ENCODE measurements around the gene ASCC1.

Gene ASCC1

DNA sequence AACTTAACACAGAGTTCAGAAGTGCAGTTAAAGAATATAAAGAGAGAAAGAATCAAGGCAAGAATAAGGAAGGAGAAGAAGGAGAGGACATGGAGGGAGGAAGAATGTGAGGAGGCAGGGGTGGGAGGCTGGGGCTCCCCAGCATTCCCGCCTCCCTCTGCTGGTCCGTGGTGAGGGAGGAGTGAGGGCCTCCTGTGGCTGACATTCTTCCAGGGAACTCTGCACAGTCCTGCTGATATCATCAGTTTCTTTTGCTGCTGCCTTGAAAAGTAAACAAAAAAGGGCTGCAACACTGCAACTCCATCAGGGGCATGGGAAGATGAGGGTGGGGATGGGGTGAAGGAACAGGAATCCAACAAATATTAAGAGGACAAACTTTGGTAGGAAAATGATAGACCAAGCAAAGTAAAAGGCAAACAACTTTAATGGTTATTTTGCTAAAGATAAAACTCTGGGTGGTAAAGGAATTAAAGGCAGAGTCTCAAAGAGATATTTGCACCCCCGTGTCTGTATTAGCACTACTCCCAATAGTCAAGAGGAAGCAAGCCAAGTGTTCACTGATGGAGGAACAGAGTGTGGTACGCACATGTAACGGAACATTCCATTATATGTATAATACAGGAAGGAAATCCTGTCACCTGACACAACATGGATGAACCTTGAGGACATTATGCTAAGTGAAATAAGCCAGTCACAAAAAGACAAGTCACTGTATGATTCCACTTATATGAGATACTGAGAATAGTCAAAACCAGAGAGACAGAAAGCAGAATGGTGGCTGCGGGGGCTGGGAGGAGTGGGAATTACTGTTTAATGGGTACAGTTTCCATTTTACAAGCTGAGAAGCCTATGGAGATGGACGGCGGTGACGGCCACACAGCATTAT is 119.7 kb downstream of the ASCC1 start:
- Histone ChIP-seq H3K9me3 (ENCODE audit: control insufficient read depth in 1 of 2, low read length in 2 of 2) (no peaks in the 10 kb centered on the region), H3K4me1 (ENCODE audit: control insufficient read depth in 1 of 2, insufficient read depth in 2 of 2, low read length in 2 of 2) (peaks cover 16 to 39% of the 10 kb centered on the region in 2 donors), H3K9ac (ENCODE audit: low read depth in 1 of 2, low read length in 2 of 2) (no peak overlapping the region), H3K4me3 (ENCODE audit: low read depth in 1 of 2, low read length in 2 of 2) (no peak overlapping the region), H3K36me3 (ENCODE audit: control insufficient read depth in 1 of 2, insufficient read depth in 2 of 2, low read length in 2 of 2) (peaks cover 0 to 12% of the 10 kb centered on the region in 2 donors), H3K27ac (ENCODE audit: low read depth, low read length) (no peak overlapping the region), H3K27me3 (ENCODE audit: control insufficient read depth in 1 of 2, insufficient read depth in 2 of 2, low read length in 2 of 2) (no peaks in the 10 kb centered on the region)

GRCh38 chr10:72095195-72095594 is 120.9 kb downstream of the ASCC1 start:
- Histone ChIP-seq H3K27ac (ENCODE audit: low read depth, low read length) (no peak overlapping the region), H3K4me1 (ENCODE audit: control insufficient read depth in 1 of 2, insufficient read depth in 2 of 2, low read length in 2 of 2) (peaks cover 16 to 32% of the 10 kb centered on the region in 2 donors), H3K36me3 (ENCODE audit: control insufficient read depth in 1 of 2, insufficient read depth in 2 of 2, low read length in 2 of 2) (peaks cover 0 to 7% of the 10 kb centered on the region in 2 donors), H3K9ac (ENCODE audit: low read depth in 1 of 2, low read length in 2 of 2) (no peak overlapping the region), H3K27me3 (ENCODE audit: control insufficient read depth in 1 of 2, insufficient read depth in 2 of 2, low read length in 2 of 2) (no peaks in the 10 kb centered on the region), H3K9me3 (ENCODE audit: control insufficient read depth in 1 of 2, low read length in 2 of 2) (no peaks in the 10 kb centered on the region), H3K4me3 (ENCODE audit: low read depth in 1 of 2, low read length in 2 of 2) (no peak overlapping the region)

- Histone ChIP-seq H3K27ac (ENCODE audit: low read depth, low read length) (no peak overlapping the region), H3K27me3 (ENCODE audit: control insufficient read depth in 1 of 2, insufficient read depth in 2 of 2, low read length in 2 of 2) (no peaks in the 10 kb centered on the region), H3K36me3 (ENCODE audit: control insufficient read depth in 1 of 2, insufficient read depth in 2 of 2, low read length in 2 of 2) (peaks cover 0 to 7% of the 10 kb centered on the region in 2 donors), H3K4me1 (ENCODE audit: control insufficient read depth in 1 of 2, insufficient read depth in 2 of 2, low read length in 2 of 2) (peaks cover 16 to 33% of the 10 kb centered on the region in 2 donors), H3K9ac (ENCODE audit: low read depth in 1 of 2, low read length in 2 of 2) (no peak overlapping the region), H3K4me3 (ENCODE audit: low read depth in 1 of 2, low read length in 2 of 2) (no peak overlapping the region), H3K9me3 (ENCODE audit: control insufficient read depth in 1 of 2, low read length in 2 of 2) (no peaks in the 10 kb centered on the region)
Observed at GRCh38 chr10:72094574-72094973, 121.5 kb downstream of the ASCC1 start.

- Histone ChIP-seq H3K4me1 (ENCODE audit: control insufficient read depth in 1 of 2, insufficient read depth in 2 of 2, low read length in 2 of 2) (peaks cover 14 to 33% of the 10 kb centered on the region in 2 donors), H3K9ac (ENCODE audit: low read depth in 1 of 2, low read length in 2 of 2) (no peak overlapping the region), H3K27ac (ENCODE audit: low read depth, low read length) (no peak overlapping the region), H3K9me3 (ENCODE audit: control insufficient read depth in 1 of 2, low read length in 2 of 2) (no peaks in the 10 kb centered on the region), H3K27me3 (ENCODE audit: control insufficient read depth in 1 of 2, insufficient read depth in 2 of 2, low read length in 2 of 2) (peaks cover 6% of the 10 kb centered on the region in 2 donors), H3K4me3 (ENCODE audit: low read depth in 1 of 2, low read length in 2 of 2) (no peak overlapping the region), H3K36me3 (ENCODE audit: control insufficient read depth in 1 of 2, insufficient read depth in 2 of 2, low read length in 2 of 2) (peaks cover 0 to 7% of the 10 kb centered on the region in 2 donors)
Observed at GRCh38 chr10:72093450-72093849, 122.6 kb downstream of the ASCC1 start.

- H3K4me1 ChIP-seq (ENCODE audit: control insufficient read depth in 1 of 2, insufficient read depth in 2 of 2, low read length in 2 of 2): peaks cover 13 to 38% of the 10 kb centered on the region in 2 donors
- H3K9ac ChIP-seq (ENCODE audit: low read depth in 1 of 2, low read length in 2 of 2): no peak overlapping the region
- H3K27me3 ChIP-seq (ENCODE audit: control insufficient read depth in 1 of 2, insufficient read depth in 2 of 2, low read length in 2 of 2): peaks cover 10 to 11% of the 10 kb centered on the region in 2 donors
- no peak overlapping the region for H3K27ac ChIP-seq (ENCODE audit: low read depth, low read length)
- H3K4me3 ChIP-seq (ENCODE audit: low read depth in 1 of 2, low read length in 2 of 2): no peak overlapping the region
- peaks cover 0 to 7% of the 10 kb centered on the region in 2 donors for H3K36me3 ChIP-seq (ENCODE audit: control insufficient read depth in 1 of 2, insufficient read depth in 2 of 2, low read length in 2 of 2)
- H3K9me3 ChIP-seq (ENCODE audit: control insufficient read depth in 1 of 2, low read length in 2 of 2): no peaks in the 10 kb centered on the region
Observed at GRCh38 chr10:72092987-72093386, 123.1 kb downstream of the ASCC1 start.

GRCh38 chr10:72092171-72092924 is 123.7 kb downstream of the ASCC1 start:
- Histone ChIP-seq H3K4me3 (ENCODE audit: low read depth in 1 of 2, low read length in 2 of 2) (no peak overlapping the region), H3K36me3 (ENCODE audit: control insufficient read depth in 1 of 2, insufficient read depth in 2 of 2, low read length in 2 of 2) (peaks cover 0 to 7% of the 10 kb centered on the region in 2 donors), H3K4me1 (ENCODE audit: control insufficient read depth in 1 of 2, insufficient read depth in 2 of 2, low read length in 2 of 2) (peaks cover 17 to 36% of the 10 kb centered on the region in 2 donors), H3K9me3 (ENCODE audit: control insufficient read depth in 1 of 2, low read length in 2 of 2) (no peaks in the 10 kb centered on the region), H3K27ac (ENCODE audit: low read depth, low read length) (no peak overlapping the region), H3K9ac (ENCODE audit: low read depth in 1 of 2, low read length in 2 of 2) (no peak overlapping the region), H3K27me3 (ENCODE audit: control insufficient read depth in 1 of 2, insufficient read depth in 2 of 2, low read length in 2 of 2) (peaks cover 13 to 15% of the 10 kb centered on the region in 2 donors)

DNA sequence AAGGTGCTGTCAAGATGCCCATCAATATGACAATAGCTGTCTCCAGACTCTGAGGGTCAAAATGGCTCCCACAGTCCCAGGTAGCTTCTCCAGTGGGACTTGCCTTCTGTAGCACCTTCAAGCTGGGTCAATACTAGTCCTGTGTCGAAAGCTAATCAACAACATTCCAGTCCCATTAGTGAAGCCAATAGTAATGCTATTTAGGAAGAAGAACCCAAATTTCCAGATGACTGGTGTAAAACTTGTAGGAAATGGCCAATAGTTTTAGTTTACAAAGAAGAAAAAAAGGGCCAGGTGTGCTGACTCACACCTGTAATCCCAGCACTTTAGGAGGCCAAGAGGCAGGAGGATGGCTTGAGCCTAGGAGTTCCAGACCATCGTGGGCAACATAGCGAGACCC is 125.8 kb downstream of the ASCC1 start:
- H3K9me3 ChIP-seq (ENCODE audit: control insufficient read depth in 1 of 2, low read length in 2 of 2): no peaks in the 10 kb centered on the region
- H3K27ac ChIP-seq (ENCODE audit: low read depth, low read length): no peak overlapping the region
- H3K9ac ChIP-seq (ENCODE audit: low read depth in 1 of 2, low read length in 2 of 2): no peak overlapping the region
- peaks cover 19 to 23% of the 10 kb centered on the region in 2 donors for H3K27me3 ChIP-seq (ENCODE audit: control insufficient read depth in 1 of 2, insufficient read depth in 2 of 2, low read length in 2 of 2)
- no peak overlapping the region for H3K4me3 ChIP-seq (ENCODE audit: low read depth in 1 of 2, low read length in 2 of 2)
- no peaks in the 10 kb centered on the region for H3K36me3 ChIP-seq (ENCODE audit: control insufficient read depth in 1 of 2, insufficient read depth in 2 of 2, low read length in 2 of 2)
- H3K4me1 ChIP-seq (ENCODE audit: control insufficient read depth in 1 of 2, insufficient read depth in 2 of 2, low read length in 2 of 2): peaks cover 11 to 20% of the 10 kb centered on the region in 2 donors

- H3K27ac ChIP-seq (ENCODE audit: low read depth, low read length): no peak overlapping the region
- no peaks in the 10 kb centered on the region for H3K36me3 ChIP-seq (ENCODE audit: control insufficient read depth in 1 of 2, insufficient read depth in 2 of 2, low read length in 2 of 2)
- H3K9ac ChIP-seq (ENCODE audit: low read depth in 1 of 2, low read length in 2 of 2): no peak overlapping the region
- H3K4me3 ChIP-seq (ENCODE audit: low read depth in 1 of 2, low read length in 2 of 2): no peak overlapping the region
- peaks cover 19 to 23% of the 10 kb centered on the region in 2 donors for H3K27me3 ChIP-seq (ENCODE audit: control insufficient read depth in 1 of 2, insufficient read depth in 2 of 2, low read length in 2 of 2)
- peaks cover 11 to 20% of the 10 kb centered on the region in 2 donors for H3K4me1 ChIP-seq (ENCODE audit: control insufficient read depth in 1 of 2, insufficient read depth in 2 of 2, low read length in 2 of 2)
- no peaks in the 10 kb centered on the region for H3K9me3 ChIP-seq (ENCODE audit: control insufficient read depth in 1 of 2, low read length in 2 of 2)
Observed at GRCh38 chr10:72089618-72090017, 126.5 kb downstream of the ASCC1 start.

DNA sequence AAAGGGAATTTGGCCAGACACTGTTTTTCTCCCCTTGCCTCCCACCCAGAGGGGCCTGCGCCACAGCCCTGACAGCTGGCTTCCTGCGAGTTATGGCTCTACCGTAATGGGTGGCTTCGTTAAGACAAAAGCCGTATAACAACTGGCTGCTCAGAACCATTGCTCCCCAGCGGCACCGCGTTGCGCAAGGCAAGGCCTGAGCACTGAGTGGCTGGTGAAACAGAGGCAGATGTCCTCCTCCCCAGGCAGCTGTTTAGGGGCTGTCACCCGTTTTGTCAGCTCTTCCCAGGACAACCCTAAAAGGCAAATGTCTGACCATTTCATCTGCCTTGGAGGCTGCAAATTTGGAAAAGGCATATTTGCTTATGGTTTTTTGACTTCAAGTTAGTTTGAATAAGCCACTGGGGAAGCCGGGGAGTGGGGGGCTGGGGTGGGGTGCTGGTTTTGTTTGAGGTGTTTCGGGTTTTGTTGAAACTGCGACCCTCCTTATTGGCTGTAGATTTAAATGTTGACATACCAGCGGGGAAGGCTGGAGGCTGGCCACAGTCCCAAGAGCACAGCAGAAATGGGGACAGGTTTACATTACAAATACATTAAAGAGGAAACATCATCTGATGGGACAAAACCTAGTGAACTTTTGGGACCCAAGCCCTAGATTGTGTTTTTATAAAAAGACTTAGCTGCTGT is 127.0 kb downstream of the ASCC1 start:
- peaks cover 11 to 20% of the 10 kb centered on the region in 2 donors for H3K4me1 ChIP-seq (ENCODE audit: control insufficient read depth in 1 of 2, insufficient read depth in 2 of 2, low read length in 2 of 2)
- no peaks in the 10 kb centered on the region for H3K9me3 ChIP-seq (ENCODE audit: control insufficient read depth in 1 of 2, low read length in 2 of 2)
- H3K27me3 ChIP-seq (ENCODE audit: control insufficient read depth in 1 of 2, insufficient read depth in 2 of 2, low read length in 2 of 2): peaks cover 19 to 23% of the 10 kb centered on the region in 2 donors
- peak overlapping the region in 1 of 2 donors; percentile 57 for H3K4me3 ChIP-seq (ENCODE audit: low read depth in 1 of 2, low read length in 2 of 2)
- no peaks in the 10 kb centered on the region for H3K36me3 ChIP-seq (ENCODE audit: control insufficient read depth in 1 of 2, insufficient read depth in 2 of 2, low read length in 2 of 2)
- H3K27ac ChIP-seq (ENCODE audit: low read depth, low read length): no peak overlapping the region
- H3K9ac ChIP-seq (ENCODE audit: low read depth in 1 of 2, low read length in 2 of 2): peak overlapping the region in 1 of 2 donors; percentile 42
